Measurements from ENCODE around the gene SCP2.

Gene SCP2

GRCh38 chr1:52906135-52906603 is 20.9 kb upstream of the SCP2 start:
- H3K4me1 ChIP-seq (ENCODE audit: control insufficient read depth, insufficient read depth, low read length) = no peaks in the 10 kb centered on the region
- H3K27me3 ChIP-seq (ENCODE audit: control insufficient read depth, insufficient read depth, low read length) = no peaks in the 10 kb centered on the region
- H3K9me3 ChIP-seq (replicated peaks; ENCODE audit: low read length) = no peaks in the 10 kb centered on the region
- H3K4me3 ChIP-seq (ENCODE audit: low read length) = no peak overlapping the region
- no peaks in the 10 kb centered on the region for H3K36me3 ChIP-seq (ENCODE audit: insufficient read depth, low read length)
- H3K4me2 ChIP-seq (ENCODE audit: low read length) = no peak overlapping the region
- H3K9ac ChIP-seq (ENCODE audit: low read depth, low read length) = no peak overlapping the region

- Histone ChIP-seq H3K4me3 (ENCODE audit: low read length) (no peak overlapping the region), H3K9ac (ENCODE audit: low read depth, low read length) (no peak overlapping the region), H3K36me3 (ENCODE audit: insufficient read depth, low read length) (no peaks in the 10 kb centered on the region), H3K9me3 (replicated peaks; ENCODE audit: low read length) (no peaks in the 10 kb centered on the region), H3K4me2 (ENCODE audit: low read length) (no peak overlapping the region), H3K27me3 (ENCODE audit: control insufficient read depth, insufficient read depth, low read length) (no peaks in the 10 kb centered on the region), H3K4me1 (ENCODE audit: control insufficient read depth, insufficient read depth, low read length) (no peaks in the 10 kb centered on the region)
These were observed 19.8 kb upstream of the SCP2 start for GRCh38 chr1:52907068-52907811.

- H3K9me3 ChIP-seq (replicated peaks; ENCODE audit: low read length) = no peaks in the 10 kb centered on the region
- H3K4me3 ChIP-seq (ENCODE audit: low read length) = no peak overlapping the region
- H3K36me3 ChIP-seq (ENCODE audit: insufficient read depth, low read length) = no peaks in the 10 kb centered on the region
- no peaks in the 10 kb centered on the region for H3K27me3 ChIP-seq (ENCODE audit: control insufficient read depth, insufficient read depth, low read length)
- H3K4me2 ChIP-seq (ENCODE audit: low read length) = no peak overlapping the region
- no peak overlapping the region for H3K9ac ChIP-seq (ENCODE audit: low read depth, low read length)
- no peaks in the 10 kb centered on the region for H3K4me1 ChIP-seq (ENCODE audit: control insufficient read depth, insufficient read depth, low read length)
These were observed 19.3 kb upstream of the SCP2 start for GRCh38 chr1:52907812-52908153.

GRCh38 chr1:52911541-52911940 is 15.5 kb upstream of the SCP2 start:
- Histone ChIP-seq H3K9me3 (replicated peaks; ENCODE audit: low read length) (no peaks in the 10 kb centered on the region), H3K4me2 (ENCODE audit: low read length) (no peak overlapping the region), H3K9ac (ENCODE audit: low read depth, low read length) (no peak overlapping the region), H3K27me3 (ENCODE audit: control insufficient read depth, insufficient read depth, low read length) (no peaks in the 10 kb centered on the region), H3K4me3 (ENCODE audit: low read length) (no peak overlapping the region), H3K4me1 (ENCODE audit: control insufficient read depth, insufficient read depth, low read length) (no peaks in the 10 kb centered on the region), H3K36me3 (ENCODE audit: insufficient read depth, low read length) (no peaks in the 10 kb centered on the region)

GRCh38 chr1:52913014-52913413 is 14.1 kb upstream of the SCP2 start:
- Histone ChIP-seq H3K4me2 (ENCODE audit: low read length) (no peak overlapping the region), H3K9ac (ENCODE audit: low read depth, low read length) (no peak overlapping the region), H3K36me3 (ENCODE audit: insufficient read depth, low read length) (no peaks in the 10 kb centered on the region), H3K9me3 (replicated peaks; ENCODE audit: low read length) (no peaks in the 10 kb centered on the region), H3K4me1 (ENCODE audit: control insufficient read depth, insufficient read depth, low read length) (no peaks in the 10 kb centered on the region), H3K4me3 (ENCODE audit: low read length) (no peak overlapping the region), H3K27me3 (ENCODE audit: control insufficient read depth, insufficient read depth, low read length) (no peaks in the 10 kb centered on the region)

- Histone ChIP-seq H3K36me3 (ENCODE audit: insufficient read depth, low read length) (no peaks in the 10 kb centered on the region), H3K4me1 (ENCODE audit: control insufficient read depth, insufficient read depth, low read length) (no peaks in the 10 kb centered on the region), H3K4me3 (ENCODE audit: low read length) (no peak overlapping the region), H3K27me3 (ENCODE audit: control insufficient read depth, insufficient read depth, low read length) (no peaks in the 10 kb centered on the region), H3K9me3 (replicated peaks; ENCODE audit: low read length) (no peaks in the 10 kb centered on the region), H3K4me2 (ENCODE audit: low read length) (no peak overlapping the region), H3K9ac (ENCODE audit: low read depth, low read length) (no peak overlapping the region)
These were observed 13.5 kb upstream of the SCP2 start for GRCh38 chr1:52913537-52913936.

GRCh38 chr1:52914463-52914862 is 12.6 kb upstream of the SCP2 start:
- Histone ChIP-seq H3K27me3 (ENCODE audit: control insufficient read depth, insufficient read depth, low read length) (no peaks in the 10 kb centered on the region), H3K4me3 (ENCODE audit: low read length) (no peak overlapping the region), H3K4me2 (ENCODE audit: low read length) (no peak overlapping the region), H3K4me1 (ENCODE audit: control insufficient read depth, insufficient read depth, low read length) (no peaks in the 10 kb centered on the region), H3K36me3 (ENCODE audit: insufficient read depth, low read length) (no peaks in the 10 kb centered on the region), H3K9ac (ENCODE audit: low read depth, low read length) (no peak overlapping the region), H3K9me3 (replicated peaks; ENCODE audit: low read length) (no peaks in the 10 kb centered on the region)

- Histone ChIP-seq H3K27me3 (ENCODE audit: control insufficient read depth, insufficient read depth, low read length) (no peaks in the 10 kb centered on the region), H3K36me3 (ENCODE audit: insufficient read depth, low read length) (no peaks in the 10 kb centered on the region), H3K9ac (ENCODE audit: low read depth, low read length) (no peak overlapping the region), H3K9me3 (replicated peaks; ENCODE audit: low read length) (no peaks in the 10 kb centered on the region), H3K4me2 (ENCODE audit: low read length) (no peak overlapping the region), H3K4me1 (ENCODE audit: control insufficient read depth, insufficient read depth, low read length) (no peaks in the 10 kb centered on the region), H3K4me3 (ENCODE audit: low read length) (no peak overlapping the region)
These were observed 11.7 kb upstream of the SCP2 start for GRCh38 chr1:52915211-52915854.

- Histone ChIP-seq H3K4me3 (ENCODE audit: low read length) (no peak overlapping the region), H3K36me3 (ENCODE audit: insufficient read depth, low read length) (no peaks in the 10 kb centered on the region), H3K9me3 (replicated peaks; ENCODE audit: low read length) (no peaks in the 10 kb centered on the region), H3K27me3 (ENCODE audit: control insufficient read depth, insufficient read depth, low read length) (no peaks in the 10 kb centered on the region), H3K4me2 (ENCODE audit: low read length) (no peak overlapping the region), H3K4me1 (ENCODE audit: control insufficient read depth, insufficient read depth, low read length) (no peaks in the 10 kb centered on the region), H3K9ac (ENCODE audit: low read depth, low read length) (no peak overlapping the region)
These were observed 11.2 kb upstream of the SCP2 start for GRCh38 chr1:52915855-52916220.

GRCh38 chr1:52916241-52916975 is 10.7 kb upstream of the SCP2 start:
- Histone ChIP-seq H3K4me1 (ENCODE audit: control insufficient read depth, insufficient read depth, low read length) (no peaks in the 10 kb centered on the region), H3K9ac (ENCODE audit: low read depth, low read length) (no peak overlapping the region), H3K9me3 (replicated peaks; ENCODE audit: low read length) (no peaks in the 10 kb centered on the region), H3K4me2 (ENCODE audit: low read length) (no peak overlapping the region), H3K4me3 (ENCODE audit: low read length) (no peak overlapping the region), H3K36me3 (ENCODE audit: insufficient read depth, low read length) (no peaks in the 10 kb centered on the region), H3K27me3 (ENCODE audit: control insufficient read depth, insufficient read depth, low read length) (peaks cover 1% of the 10 kb centered on the region)

GRCh38 chr1:52917156-52917555 is 9.9 kb upstream of the SCP2 start:
- no peak overlapping the region for H3K9ac ChIP-seq (ENCODE audit: low read depth, low read length)
- H3K27me3 ChIP-seq (ENCODE audit: control insufficient read depth, insufficient read depth, low read length) = peaks cover 4% of the 10 kb centered on the region
- H3K9me3 ChIP-seq (replicated peaks; ENCODE audit: low read length) = no peaks in the 10 kb centered on the region
- no peak overlapping the region for H3K4me2 ChIP-seq (ENCODE audit: low read length)
- no peaks in the 10 kb centered on the region for H3K4me1 ChIP-seq (ENCODE audit: control insufficient read depth, insufficient read depth, low read length)
- H3K36me3 ChIP-seq (ENCODE audit: insufficient read depth, low read length) = no peaks in the 10 kb centered on the region
- no peak overlapping the region for H3K4me3 ChIP-seq (ENCODE audit: low read length)

Measured in skeletal muscle satellite cell (primary cell).